Endometrial microvascular endothelial cells (primary cell): ENCODE measurements around the gene DPF3. TPM values are rescaled to one million over a fixed set of nuclear protein-coding genes. Genes with fewer than 3 reads are reported as not detected.

Source experiments
- in situ Hi-C: cut with HindIII; loops from 2 replicates; pipeline ENCODE4 v1.10.0; 2017; ENCODE audit warnings: low sequenced_read_pairs, low pct_unique_long_range_greater_than_20kb; ENCODE audit errors: inconsistent ontology term
- total RNA-seq: library from RNA; depleted of rRNA; stranded (reverse); fragments of >200 nt; gene quantifications from one replicate; pipeline ENCODE4 v1.2.3, GENCODE V29; 2015; ENCODE audit errors: inconsistent ontology term

Gene DPF3
- total RNA-seq, 1 donor from 2014 or later: 6.5 TPM

- in situ Hi-C loops: no loop called here
These were observed 211.7 kb downstream of the DPF3 start for GRCh38 chr14:72682188-72682587.

- in situ Hi-C loops: no loop called here
These were observed 212.9 kb downstream of the DPF3 start for GRCh38 chr14:72680853-72681640.

- in situ Hi-C loops: no loop called here
These were observed 214.3 kb downstream of the DPF3 start for GRCh38 chr14:72679536-72680151.

- in situ Hi-C loops: no loop called here
These were observed 214.8 kb downstream of the DPF3 start for GRCh38 chr14:72679141-72679535.

DNA sequence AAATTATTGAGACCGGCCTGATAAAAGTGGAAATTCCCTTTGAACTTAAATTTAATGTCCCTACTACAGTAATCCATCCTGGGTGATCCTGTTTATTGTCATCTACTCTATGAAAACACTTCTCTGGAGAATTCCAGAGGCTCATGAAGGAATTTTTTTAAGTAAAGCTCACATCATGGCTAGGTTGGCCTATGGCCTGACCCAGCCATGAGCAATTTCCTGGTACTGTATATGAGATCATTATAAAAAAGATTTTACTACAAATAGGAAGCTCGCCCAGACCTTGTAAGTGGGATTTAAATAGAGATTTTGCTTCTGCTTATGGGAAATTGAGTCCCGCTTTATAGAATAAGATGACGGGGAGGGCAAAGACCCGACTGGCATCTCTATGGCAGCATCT lies 215.5 kb downstream of the DPF3 start:
- in situ Hi-C loops: no loop called here

- in situ Hi-C loops: no loop called here
These were observed 216.2 kb downstream of the DPF3 start for GRCh38 chr14:72677664-72678063.

GRCh38 chr14:72675126-72675525 lies 218.8 kb downstream of the DPF3 start:
- in situ Hi-C loops: no loop called here

DNA sequence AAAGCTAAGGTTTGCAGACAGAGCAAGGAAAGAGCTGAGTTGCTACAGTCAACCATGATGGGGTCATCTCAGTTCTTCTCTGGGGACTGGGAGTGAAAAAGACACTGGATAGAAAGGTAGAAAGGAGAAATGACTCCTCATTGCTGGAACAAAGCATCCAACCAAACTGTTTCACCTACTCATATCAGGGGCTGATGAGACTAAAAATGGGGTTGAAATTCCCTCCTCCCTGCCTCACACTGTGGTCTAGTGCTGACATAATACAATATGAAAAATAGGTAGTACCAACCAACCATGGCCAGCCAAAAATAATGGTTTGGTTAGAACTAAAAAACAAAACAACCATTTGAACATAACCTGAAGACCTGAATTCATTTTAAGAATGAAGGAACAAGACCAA lies 220.7 kb downstream of the DPF3 start:
- in situ Hi-C loops: no loop called here

- in situ Hi-C loops: no loop called here
These were observed 227.3 kb downstream of the DPF3 start for GRCh38 chr14:72666610-72667009.

- in situ Hi-C loops: no loop called here
These were observed 228.6 kb downstream of the DPF3 start for GRCh38 chr14:72665259-72665658.

DNA sequence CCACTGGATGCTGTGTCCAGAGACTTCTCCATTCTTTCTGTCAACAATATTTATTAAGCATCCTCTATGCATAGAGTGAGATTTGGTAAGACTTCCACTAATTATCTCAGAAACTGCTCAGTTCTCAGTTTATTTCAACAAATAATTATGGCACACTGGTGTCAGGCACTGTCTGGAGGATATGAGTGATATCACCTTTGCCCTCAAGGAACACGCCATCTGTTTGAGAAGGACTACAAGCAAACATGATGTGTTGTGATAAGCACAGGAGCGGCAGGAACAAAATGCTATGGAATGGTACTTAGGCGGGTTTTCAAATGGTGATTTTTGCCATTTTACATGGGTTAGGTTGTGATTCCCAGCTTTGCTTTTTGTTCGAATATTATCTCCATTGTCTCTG lies 229.2 kb downstream of the DPF3 start:
- in situ Hi-C loops: no loop called here

DNA sequence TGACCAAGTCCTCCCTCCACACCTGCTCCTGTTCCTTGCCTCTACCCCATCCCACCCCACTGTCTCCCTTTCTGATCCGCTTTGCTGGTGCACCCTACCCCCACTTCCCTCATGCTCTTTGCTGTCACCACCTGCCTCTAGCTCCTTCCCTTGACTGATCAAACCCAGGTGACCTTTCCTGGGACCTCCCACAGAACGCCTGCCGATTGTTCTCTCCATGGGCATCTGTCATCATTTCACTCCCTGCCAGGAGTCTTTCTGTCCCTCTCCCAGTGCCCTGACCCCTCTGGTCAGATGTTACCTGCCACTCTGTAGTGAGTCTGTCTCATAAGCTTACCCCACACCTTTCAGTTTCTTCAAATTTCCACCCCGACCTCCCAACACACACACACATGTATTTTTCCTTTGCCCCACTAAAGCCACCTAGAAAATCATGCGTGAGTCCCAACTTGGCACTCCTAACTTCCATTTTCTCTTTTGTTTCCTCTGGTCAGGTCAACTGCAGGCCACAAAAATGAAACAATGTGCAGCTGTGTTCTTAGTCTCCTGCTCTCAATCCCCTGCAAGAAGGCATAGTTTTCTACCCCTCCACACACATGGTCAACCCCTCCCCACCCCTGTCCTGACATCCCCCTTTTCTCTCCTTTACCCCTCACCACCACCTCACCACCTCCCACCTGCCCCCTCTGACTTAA lies 229.8 kb downstream of the DPF3 start:
- in situ Hi-C loops: no loop called here

DNA sequence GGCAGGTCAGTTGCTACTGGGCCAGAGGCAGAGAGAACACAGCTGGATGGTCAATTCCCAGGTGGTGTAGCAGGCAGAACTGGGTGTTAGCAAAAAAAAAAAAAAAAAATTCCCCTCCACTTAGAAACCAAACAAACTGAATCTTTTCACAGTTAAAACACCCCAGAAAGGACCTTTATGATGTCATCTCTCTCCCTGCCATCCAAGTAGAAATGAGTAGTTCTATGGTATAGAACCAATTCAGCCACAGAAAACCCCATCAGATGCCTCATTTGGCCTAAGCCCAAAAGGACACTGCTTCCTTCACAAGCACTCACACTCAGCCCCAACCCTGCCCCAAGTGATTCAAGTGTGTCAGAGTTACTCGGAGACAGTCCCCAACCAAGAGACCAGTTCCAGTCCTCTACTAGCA lies 230.8 kb downstream of the DPF3 start:
- in situ Hi-C loops: no loop called here

GRCh38 chr14:72662214-72662613 lies 231.7 kb downstream of the DPF3 start:
- in situ Hi-C loops: no loop called here

GRCh38 chr14:72657214-72657921 lies 236.5 kb downstream of the DPF3 start:
- in situ Hi-C loops: no loop called here

GRCh38 chr14:72653026-72653425 lies 240.9 kb downstream of the DPF3 start:
- in situ Hi-C loops: no loop called here

DNA sequence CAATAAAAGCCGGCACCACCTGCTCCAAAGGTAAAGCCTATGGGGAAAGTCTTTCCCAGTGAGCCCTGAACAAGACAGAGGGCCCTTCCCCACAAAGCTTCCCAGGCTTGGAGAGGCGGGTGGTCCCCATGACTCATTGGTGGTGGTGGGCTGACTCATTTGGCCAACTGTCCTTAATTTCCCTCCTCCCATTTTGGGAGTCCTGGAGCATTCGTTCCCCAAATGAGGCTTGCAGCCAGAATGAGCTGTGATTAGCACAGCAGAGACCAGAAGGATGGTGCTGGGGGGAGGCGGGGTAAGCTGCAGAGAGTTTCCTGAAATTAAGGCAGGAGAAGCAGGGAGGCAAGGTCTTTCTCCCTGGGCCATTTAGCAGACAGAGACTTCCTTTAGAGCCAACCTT lies 241.7 kb downstream of the DPF3 start:
- in situ Hi-C loops: no loop called here

- in situ Hi-C loops: no loop called here
These were observed 242.2 kb downstream of the DPF3 start for GRCh38 chr14:72651714-72652113.

GRCh38 chr14:72651081-72651480 lies 242.8 kb downstream of the DPF3 start:
- in situ Hi-C loops: no loop called here
